Astrocyte of the cerebellum (primary cell): Measurements from ENCODE around the gene ARSI.

ENCODE experiments used
- DNase-seq: peaks from one replicate; pipeline ENCODE4 v3.0.0-alpha.2; 2011; ENCODE audit warnings: low read depth
- H3K4me3 ChIP-seq: 2 replicates; pipeline ENCODE4 v1.5.1; 2011; ENCODE audit warnings: mild to moderate bottlenecking, low read depth, low read length, moderate library complexity
- in situ Hi-C: cut with HindIII; loops from 2 replicates; pipeline ENCODE4 v1.10.0; 2017; ENCODE audit warnings: low sequenced_read_pairs
- TF ChIP-seq, protein P1 (sequence below): IDR thresholded peaks from 2 replicates; pipeline ENCODE4 v1.5.1; 2012; ENCODE audit warnings: low read length, low read depth, moderate library complexity, mild to moderate bottlenecking; ENCODE audit errors: missing control alignments

ARSI gene

DNA sequence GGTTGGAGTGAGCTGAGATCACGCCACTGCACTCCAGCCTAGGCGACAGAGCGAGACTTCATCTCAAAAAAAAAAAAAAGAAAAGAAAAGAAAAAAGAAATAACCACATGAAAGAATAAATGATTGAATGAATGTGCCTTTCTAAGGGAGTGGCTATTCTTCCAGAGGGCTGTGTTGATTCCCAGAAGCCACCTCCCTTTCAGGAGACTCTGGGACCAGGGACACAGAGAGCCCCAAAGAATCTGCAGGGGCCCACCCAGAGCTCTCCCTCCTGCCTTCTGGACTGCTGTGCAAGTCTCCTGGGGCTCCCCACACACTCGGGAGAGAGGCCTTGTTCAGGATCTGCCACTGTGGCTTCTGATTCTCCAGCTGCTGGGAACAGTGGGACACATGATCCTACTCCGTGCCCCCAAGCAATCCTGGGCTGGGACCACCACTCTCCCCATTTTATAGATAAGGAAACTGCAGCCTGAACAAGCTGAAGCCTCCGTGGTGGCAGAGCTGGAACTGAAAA, 36.8 kb downstream of the ARSI start:
- H3K4me3 ChIP-seq = no peak overlapping the region
- in situ Hi-C loops = no loop called here
- TF ChIP-seq, protein P1, sequence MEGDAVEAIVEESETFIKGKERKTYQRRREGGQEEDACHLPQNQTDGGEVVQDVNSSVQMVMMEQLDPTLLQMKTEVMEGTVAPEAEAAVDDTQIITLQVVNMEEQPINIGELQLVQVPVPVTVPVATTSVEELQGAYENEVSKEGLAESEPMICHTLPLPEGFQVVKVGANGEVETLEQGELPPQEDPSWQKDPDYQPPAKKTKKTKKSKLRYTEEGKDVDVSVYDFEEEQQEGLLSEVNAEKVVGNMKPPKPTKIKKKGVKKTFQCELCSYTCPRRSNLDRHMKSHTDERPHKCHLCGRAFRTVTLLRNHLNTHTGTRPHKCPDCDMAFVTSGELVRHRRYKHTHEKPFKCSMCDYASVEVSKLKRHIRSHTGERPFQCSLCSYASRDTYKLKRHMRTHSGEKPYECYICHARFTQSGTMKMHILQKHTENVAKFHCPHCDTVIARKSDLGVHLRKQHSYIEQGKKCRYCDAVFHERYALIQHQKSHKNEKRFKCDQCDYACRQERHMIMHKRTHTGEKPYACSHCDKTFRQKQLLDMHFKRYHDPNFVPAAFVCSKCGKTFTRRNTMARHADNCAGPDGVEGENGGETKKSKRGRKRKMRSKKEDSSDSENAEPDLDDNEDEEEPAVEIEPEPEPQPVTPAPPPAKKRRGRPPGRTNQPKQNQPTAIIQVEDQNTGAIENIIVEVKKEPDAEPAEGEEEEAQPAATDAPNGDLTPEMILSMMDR = no peak
- no peak for DNase-seq

GRCh38 chr5:150264667-150265603, 37.8 kb downstream of the ARSI start:
- in situ Hi-C loops = no loop called here
- TF ChIP-seq, protein P1 = no peak
- DNase-seq = no peak
- H3K4me3 ChIP-seq = no peak overlapping the region

- in situ Hi-C loops = no loop called here
- TF ChIP-seq, protein P1 = no peak
- peak; percentile 87 for DNase-seq
- no peak overlapping the region for H3K4me3 ChIP-seq
Observed at GRCh38 chr5:150263801-150264621, 38.7 kb downstream of the ARSI start.

DNA sequence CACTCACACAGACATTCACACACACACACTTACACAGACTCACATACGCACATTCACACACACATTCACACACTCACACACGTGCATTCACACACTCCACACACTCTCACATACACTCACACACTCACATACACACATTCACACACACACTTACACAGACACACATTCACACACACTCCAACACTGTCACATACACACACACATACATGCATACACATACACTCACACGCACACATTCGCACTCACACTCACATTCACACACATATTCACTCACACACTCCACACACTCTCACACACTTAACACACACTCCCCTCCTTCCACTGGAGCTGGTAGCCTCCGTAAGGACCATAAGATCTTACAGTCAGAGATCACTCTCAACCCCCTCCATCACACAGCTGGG, 39.3 kb downstream of the ARSI start:
- no peak overlapping the region for H3K4me3 ChIP-seq
- TF ChIP-seq, protein P1 = no peak
- in situ Hi-C loops = no loop called here
- DNase-seq = no peak

DNA sequence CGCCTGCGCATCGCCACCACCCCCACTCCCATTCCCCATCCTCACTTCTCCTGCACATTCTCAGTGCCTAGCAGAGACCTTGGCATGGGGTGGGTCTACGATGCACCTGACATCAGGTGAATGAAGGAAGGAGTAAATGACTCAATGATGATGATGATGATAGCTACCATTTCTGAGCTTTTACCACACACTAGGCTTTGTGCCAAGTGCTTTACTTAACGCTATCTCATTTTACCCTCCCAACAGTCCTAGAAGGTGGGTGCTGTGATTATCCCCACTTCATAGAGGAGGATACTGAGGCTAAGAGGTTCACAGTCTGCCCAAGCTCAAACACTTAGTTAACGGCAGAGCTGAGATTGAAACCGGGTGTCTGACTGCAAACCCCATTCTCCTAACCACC, 40.2 kb downstream of the ARSI start:
- TF ChIP-seq, protein P1 = no peak
- in situ Hi-C loops = no loop called here
- no peak for DNase-seq
- no peak overlapping the region for H3K4me3 ChIP-seq

GRCh38 chr5:150261231-150261630, 41.5 kb downstream of the ARSI start:
- DNase-seq = no peak

More at GRCh38 chr5:150261231-150261630, 41.5 kb downstream of the ARSI start:
- TF ChIP-seq, protein P1 = no peak
- in situ Hi-C loops = no loop called here
- H3K4me3 ChIP-seq = no peak overlapping the region
